Kidney capillary endothelial cell (primary cell): ENCODE measurements around the gene MTMR6.

Experiments used
- DNase-seq: peaks from one replicate; pipeline ENCODE4 v3.0.0-alpha.2; 2018; ENCODE audit warnings: low spot score

The MTMR6 gene

GRCh38 chr13:25286969-25287961 is at the start of gene MTMR6:
Gene MTMR6 (minus strand): TSS chr13:25287488. CDS start chr13:25287247, 241 bp downstream.
- DNase-seq: peak; percentile 82

- DNase-seq: no peak
Observed at GRCh38 chr13:25335856-25336255, 48.6 kb upstream of the MTMR6 start.

DNA sequence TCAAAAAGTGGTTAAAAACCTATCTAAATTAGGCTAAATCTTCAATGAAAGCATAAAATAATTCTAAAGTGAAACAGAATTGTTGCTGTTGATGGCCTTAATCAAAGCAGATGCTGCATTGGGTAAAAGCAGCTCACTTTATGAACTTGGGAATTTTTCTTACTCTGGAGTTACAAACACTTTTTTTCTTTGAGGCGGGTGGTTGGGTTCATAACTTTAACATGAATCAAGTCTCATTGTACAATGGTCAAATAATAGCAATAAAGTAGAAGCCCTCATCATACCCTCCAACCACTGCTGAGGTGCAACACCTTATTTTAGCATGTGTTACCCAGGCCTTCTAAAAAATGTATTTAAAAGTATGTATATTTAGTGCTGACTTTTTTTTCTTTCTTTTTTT is 43.3 kb upstream of the MTMR6 start:
- no peak for DNase-seq

GRCh38 chr13:25329706-25330105 is 42.4 kb upstream of the MTMR6 start:
- DNase-seq: no peak

DNA sequence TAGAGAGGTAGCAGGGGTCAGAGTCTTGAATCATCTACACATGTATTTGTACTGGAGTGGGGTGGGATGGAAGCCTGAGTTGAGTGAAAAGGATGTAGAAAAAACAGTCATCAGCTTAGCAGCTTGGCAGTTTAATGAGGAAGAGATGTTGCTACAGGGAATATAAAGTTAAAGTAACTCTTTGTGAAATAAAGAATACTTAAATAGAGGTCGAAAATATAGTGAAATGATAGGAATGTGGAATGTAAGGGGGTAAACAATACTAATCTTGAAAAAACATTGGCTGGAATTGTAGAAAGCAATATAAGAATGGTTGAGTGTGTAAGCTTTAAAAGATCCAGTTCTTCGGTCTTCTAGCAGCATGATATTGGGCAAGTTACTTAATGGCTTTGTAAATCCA is 36.8 kb upstream of the MTMR6 start:
- DNase-seq: no peak

DNA sequence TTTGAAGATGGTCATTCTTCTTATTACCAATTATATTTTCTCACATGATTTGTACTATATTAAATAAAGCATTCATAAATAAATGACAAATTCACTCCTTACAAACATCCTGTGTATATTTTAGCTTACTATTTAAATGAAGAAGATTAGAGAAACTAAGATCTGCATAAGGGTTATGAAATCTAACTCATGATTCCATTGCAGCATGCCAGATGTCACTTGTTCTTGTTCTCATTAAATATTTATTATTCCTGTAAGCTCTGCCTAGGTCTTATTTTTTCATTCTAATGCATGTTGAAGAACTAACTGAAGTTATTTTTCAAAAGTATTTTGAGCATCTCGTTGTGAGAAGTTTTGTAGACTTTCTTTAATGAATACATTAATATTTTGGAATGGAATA is 32.5 kb upstream of the MTMR6 start:
- DNase-seq: no peak

DNA sequence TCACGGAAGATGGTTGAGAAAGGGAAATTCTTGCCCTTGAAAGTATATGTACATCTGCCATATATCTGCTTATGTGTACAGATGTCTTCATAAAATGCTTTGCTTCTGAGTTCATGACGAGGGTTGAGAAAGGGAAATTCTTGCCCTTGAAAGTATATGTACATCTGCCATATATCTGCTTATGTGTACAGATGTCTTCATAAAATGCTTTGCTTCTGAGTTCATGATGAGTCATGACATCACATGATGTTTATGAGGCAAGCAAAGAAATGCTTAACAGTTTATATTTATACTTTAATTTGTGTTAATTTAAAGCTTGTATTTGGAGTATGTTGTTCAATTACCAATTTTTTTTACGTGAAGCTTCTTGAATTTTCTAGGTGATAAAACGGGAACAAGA is 31.7 kb upstream of the MTMR6 start:
- DNase-seq: peak; percentile 18

DNA sequence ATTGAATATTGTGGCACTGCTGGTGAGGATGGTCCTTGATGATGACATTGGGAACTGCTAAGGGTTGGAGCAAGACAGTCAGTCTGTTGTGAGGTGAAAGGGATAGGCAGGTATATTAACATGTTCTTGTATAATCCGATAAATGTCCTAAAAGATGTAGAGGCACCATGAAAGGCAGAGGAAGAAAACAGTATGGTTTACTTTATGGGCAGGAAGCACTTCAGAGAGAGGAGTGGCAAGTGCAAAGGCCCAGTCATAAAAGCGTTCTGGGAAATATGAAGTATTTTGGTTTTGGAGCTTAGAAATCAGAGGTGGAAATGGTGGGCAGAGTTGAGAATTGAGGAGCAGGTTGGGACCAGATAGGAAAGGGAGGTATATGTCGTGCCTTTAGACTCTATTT is 23.6 kb upstream of the MTMR6 start:
- no peak for DNase-seq

DNA sequence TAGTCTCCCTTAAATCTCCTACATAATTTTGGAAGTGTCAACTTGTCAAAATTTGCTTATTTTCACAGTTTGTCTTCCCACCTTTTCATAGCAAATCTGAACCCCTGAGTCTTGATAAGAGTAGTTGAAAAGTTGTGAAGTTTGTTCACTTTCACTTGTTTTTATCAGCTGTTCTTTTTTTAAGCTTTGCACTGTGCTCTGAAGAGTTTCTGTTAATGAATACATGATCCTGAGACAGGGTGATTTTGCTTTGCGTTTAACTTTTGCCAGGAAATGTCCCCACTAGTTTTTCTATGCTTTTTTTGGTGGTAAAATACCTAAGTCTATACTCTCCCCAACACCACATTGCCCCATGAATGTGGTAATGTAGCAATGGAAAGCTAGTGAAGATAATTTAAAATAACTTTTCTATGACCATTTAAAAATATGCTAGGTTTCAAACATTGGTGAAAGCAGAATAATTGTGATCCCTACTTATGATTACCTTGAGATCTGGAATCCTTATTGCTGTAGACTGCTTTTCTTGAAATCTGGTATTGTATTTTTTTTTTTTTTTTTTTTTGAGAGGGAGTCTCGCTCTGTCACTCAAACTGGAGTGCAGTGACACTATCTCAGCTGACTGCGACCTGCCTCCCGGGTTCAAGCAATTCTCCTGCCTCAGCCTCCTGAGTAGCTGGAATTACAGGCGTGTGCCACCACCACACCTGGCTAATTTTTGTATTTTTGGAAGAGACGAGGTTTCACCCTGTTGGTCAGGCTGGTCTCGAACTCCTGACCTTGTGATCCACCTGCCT is 19.6 kb upstream of the MTMR6 start:
- no peak for DNase-seq

GRCh38 chr13:25302121-25302520 is 14.8 kb upstream of the MTMR6 start:
- no peak for DNase-seq

- peak; percentile 90 for DNase-seq
Observed at GRCh38 chr13:25301347-25302113, 14.2 kb upstream of the MTMR6 start, which contains the start of gene NUP58. Gene NUP58 (plus strand): TSS chr13:25301625. CDS start chr13:25301774, 149 bp downstream.

- no peak for DNase-seq
Observed at GRCh38 chr13:25300861-25301346, 13.6 kb upstream of the MTMR6 start.

GRCh38 chr13:25295701-25296100 is 8.4 kb upstream of the MTMR6 start:
- DNase-seq: no peak

GRCh38 chr13:25295228-25295627 is 7.9 kb upstream of the MTMR6 start:
- DNase-seq: no peak

DNA sequence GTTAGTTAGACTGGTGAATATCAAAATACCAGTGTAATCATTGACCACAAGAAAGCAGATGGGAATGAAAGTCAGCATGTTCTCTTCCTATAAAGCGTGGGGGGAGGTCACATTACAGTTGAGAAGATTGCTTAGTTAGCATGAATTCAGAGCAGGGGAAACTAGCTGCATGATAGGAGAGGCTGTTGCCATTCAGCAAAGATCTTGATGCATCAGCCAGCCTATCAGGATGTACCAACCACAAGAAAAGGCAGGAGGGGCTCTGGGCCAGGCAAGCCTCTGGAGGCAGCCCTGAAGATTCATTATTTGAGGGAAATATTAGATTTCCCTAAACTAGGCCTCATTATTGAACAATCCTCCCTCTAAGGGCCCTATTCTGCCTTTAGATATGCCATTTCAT is 5.0 kb upstream of the MTMR6 start:
- DNase-seq: no peak

GRCh38 chr13:25291691-25292090 is 4.4 kb upstream of the MTMR6 start:
- DNase-seq: no peak

DNA sequence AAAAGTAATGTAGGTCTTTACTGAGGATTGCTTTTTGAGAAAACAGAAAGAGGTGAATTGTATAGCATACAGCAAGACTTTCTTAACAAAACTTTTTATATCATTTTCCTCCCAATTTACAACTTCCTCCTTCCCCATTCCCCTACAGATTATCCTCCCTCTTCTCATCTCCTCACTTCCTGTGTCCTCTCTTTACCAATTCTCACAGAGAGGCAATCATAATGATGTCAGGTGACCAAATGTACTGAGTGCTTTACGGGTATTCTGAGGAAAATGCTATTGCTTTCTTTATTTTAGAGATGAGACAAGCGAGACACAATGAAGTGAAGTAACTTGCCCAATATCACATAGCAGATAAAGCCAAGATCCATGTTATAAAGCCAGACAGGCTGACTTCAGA is 1.7 kb upstream of the MTMR6 start:
- DNase-seq: no peak

- peak; percentile 33 for DNase-seq
Observed at GRCh38 chr13:25286308-25286968, 850 bp downstream of the MTMR6 start.

GRCh38 chr13:25281935-25282332 is 5.4 kb downstream of the MTMR6 start:
- no peak for DNase-seq

DNA sequence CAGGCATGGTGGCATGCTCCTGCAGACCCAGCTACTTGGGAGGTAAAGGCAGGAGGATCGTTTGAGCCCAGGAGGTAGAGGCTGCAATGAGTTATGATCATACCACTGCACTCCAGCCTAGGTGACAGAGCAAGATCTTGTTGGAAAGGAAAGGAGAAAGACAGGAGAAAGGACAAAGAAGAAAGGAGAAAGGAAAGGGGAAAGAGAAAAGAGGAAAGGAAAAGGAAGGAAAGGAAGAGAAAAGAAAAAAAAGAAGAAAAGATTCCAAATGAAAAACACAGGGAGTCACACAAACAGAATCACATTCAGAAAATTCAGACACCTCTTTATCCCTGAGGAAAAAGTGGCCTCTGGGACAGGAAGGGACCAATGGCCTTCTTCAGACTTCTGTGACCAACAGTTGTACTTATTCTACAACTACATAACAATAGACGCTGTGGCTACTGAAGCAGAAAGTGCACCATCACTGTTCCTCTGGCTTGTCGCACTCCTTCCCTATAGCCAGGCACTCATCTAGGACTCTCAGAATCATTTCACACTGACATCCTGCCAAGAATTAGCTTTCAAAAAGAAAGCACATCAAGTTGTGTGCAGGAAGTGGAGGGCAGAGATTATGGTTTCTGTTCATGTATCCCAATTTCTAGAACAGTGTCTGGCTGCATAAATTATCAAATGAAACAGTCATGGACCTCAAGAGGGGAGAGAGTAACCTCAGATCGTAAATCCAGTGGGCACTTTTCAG is 5.9 kb downstream of the MTMR6 start:
- no peak for DNase-seq

DNA sequence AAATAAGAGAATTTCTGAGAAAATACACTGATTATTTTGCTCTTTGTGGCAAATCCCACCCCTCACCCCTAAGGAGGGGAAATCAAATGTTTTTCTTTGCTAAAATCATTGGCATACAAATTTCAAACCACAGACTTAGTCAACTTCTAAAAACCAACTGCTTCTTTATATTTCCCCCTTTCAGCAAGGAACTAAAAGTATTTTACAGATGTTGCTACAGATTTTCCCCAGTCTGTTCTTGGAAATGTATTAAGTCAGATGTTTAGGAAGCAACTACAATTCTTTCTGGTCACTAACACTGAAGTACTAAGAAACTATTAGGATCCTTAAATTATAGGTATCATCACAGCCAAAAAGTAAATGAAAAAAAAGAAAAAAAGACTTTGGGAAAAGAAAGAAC is 6.9 kb downstream of the MTMR6 start:
- DNase-seq: no peak
